GM18907 (cell line): ENCODE data around the gene SERPINB6.
"Not testable (repeated sequence)": the region's sequence is repeated elsewhere in the genome, so short reads cannot be mapped to it uniquely, and the experiment has no call there.

ENCODE experiments used
- ATAC-seq: cut with Tn5 transposase; IDR thresholded peaks from one replicate; pipeline ENCODE4 v1.9.1; 2021; ENCODE audit warnings: mild to moderate bottlenecking, moderate library complexity; ENCODE audit not compliant: unreplicated experiment

SERPINB6 gene

GRCh38 chr6:2977799-2978590, 6.6 kb upstream of the SERPINB6 start:
- no peak for ATAC-seq

GRCh38 chr6:2977290-2977689, 5.9 kb upstream of the SERPINB6 start:
- ATAC-seq: no peak

- no peak for ATAC-seq
Measured at GRCh38 chr6:2976571-2977085, 5.3 kb upstream of the SERPINB6 start.

- no peak for ATAC-seq
Measured at GRCh38 chr6:2976060-2976459, 4.7 kb upstream of the SERPINB6 start.

- ATAC-seq: no peak
Measured at GRCh38 chr6:2973676-2974075, 2.3 kb upstream of the SERPINB6 start.

GRCh38 chr6:2973180-2973579, 1.8 kb upstream of the SERPINB6 start:
- not testable (repeated sequence) for ATAC-seq

- not testable (repeated sequence) for ATAC-seq
Measured at GRCh38 chr6:2972685-2973084, 1.3 kb upstream of the SERPINB6 start.

- ATAC-seq: not testable (repeated sequence)
Measured at GRCh38 chr6:2972219-2972487, 786 bp upstream of the SERPINB6 start.

GRCh38 chr6:2970753-2971419, 481 bp downstream of the SERPINB6 start:
- ATAC-seq: no peak

- ATAC-seq: no peak
Measured at GRCh38 chr6:2970034-2970685, 1.2 kb downstream of the SERPINB6 start.

- ATAC-seq: no peak
Measured at GRCh38 chr6:2969549-2969948, 1.8 kb downstream of the SERPINB6 start.

- no peak for ATAC-seq
Measured at GRCh38 chr6:2968600-2969135, 2.7 kb downstream of the SERPINB6 start.

- ATAC-seq: no peak
Measured at GRCh38 chr6:2967936-2968335, 3.4 kb downstream of the SERPINB6 start.

GRCh38 chr6:2966347-2966746, 5.0 kb downstream of the SERPINB6 start:
- no peak for ATAC-seq

- ATAC-seq: no peak
Measured at GRCh38 chr6:2964793-2965505, 6.4 kb downstream of the SERPINB6 start.

- no peak for ATAC-seq
Measured at GRCh38 chr6:2963756-2964155, 7.6 kb downstream of the SERPINB6 start.

- no peak for ATAC-seq
Measured at GRCh38 chr6:2962636-2963035, 8.7 kb downstream of the SERPINB6 start.

GRCh38 chr6:2962004-2962403, 9.4 kb downstream of the SERPINB6 start:
- no peak for ATAC-seq

GRCh38 chr6:2961506-2961905, 9.9 kb downstream of the SERPINB6 start:
- ATAC-seq: no peak

- no peak for ATAC-seq
Measured at GRCh38 chr6:2960935-2961334, 10.4 kb downstream of the SERPINB6 start.
